NCI-H2171 (cell line): ENCODE data around the gene CCDC57.
A peak's percentile ranks its signal among the peaks of the same experiment; 100 is the strongest.

ENCODE experiments used
- DNase-seq: peaks from one replicate; lab custom pipeline; 2025; lab: John Stamatoyannopoulos, UW

CCDC57 gene

DNA sequence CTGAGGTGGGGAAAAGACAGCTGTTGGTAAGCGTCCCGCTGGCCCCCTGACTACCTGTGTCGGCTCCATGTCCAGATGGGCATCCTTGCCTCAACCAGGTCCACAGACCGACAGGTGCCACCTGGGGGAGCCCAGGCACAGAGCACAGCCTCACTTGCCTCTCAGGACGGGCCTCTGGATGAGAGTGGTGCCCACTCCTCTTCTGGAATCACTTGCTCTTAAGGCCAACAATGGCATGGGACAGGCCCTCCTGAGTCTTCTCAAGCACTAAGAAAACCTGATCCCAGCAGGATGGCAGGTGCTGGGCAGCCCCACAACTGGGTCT is 33.4 kb upstream of the CCDC57 start:
- no peak for DNase-seq

DNA sequence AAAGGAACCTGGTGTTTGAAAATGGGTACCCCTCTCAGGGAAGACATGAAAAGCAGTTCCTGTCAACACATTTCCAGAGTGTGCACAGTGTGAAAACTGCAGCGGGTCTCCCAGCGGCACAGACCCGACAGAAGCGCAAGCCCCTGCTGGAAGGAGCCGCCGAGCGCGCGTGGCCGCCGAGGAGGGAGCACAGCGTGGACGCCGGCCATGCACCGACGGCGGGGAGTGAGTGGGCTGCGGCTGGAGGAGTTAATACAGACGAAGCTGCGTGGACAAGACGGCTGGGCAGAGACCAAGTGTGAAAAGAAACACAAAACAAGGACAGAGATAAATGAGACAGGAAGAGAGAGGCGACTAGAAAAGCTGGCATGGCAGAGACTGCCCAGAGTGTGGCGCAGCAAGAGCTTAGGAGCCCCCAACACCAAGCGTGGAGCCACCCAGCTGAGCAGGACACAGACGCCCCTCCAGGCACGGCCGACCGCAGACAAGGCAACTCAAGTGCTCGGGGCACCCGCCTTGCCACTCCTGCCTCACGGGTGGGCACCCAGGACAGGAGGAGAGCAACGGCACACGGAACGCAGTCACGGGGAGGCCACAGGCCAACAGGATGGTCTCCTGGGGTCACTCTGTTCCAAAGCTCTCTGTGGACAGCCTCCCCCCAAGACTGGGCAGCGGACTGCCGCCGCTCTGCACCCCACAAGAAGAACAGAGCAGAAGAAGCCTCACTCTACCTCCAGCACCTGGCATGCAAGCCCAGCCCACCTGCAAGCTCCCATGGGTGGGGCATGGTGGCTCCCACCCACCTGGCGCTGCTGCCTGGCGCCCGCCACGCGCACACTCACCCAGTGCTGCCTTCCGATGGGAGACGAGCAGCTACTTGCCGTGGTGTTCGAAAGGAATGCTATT is 32.7 kb upstream of the CCDC57 start:
- DNase-seq: no peak

GRCh38 chr17:82244413-82245133 is 31.9 kb upstream of the CCDC57 start:
- DNase-seq: no peak

DNA sequence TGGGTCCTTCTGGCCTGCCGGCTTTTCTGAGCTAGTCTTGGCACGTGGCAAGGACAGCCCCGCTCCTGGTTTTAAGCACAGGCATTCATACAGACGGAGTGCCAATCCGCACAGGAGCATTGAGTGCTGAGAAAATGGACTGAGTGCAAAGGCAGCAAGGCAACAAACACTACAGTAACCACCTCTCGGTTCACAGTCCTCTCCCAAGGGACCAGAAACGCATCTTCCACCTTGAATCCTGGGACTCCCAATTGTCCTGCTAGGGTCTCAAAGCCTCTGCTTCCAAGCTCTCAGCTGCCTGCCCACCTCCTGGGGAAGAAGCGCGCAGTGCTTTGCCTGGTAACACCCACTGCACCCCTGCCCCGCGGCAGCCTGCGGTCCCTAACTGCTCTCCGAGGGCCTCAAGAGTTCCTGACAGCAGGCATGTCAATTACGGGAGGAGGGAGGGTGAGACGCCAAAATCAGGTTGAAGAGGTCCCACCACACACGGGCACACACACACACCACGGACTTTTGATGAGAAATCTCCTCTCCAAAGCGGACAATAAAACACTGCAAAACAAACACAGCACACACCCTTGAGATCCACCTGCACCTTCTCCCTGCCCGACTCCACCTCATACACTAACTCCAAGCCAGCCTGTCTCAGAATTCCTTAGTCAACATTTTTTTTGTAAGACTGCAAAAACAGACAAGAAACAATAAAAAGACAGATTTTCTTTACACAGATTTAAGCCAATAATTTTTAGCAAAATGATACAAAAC is 31.2 kb upstream of the CCDC57 start:
- no peak for DNase-seq

- peak; percentile 47 for DNase-seq
These were observed 30.5 kb upstream of the CCDC57 start for GRCh38 chr17:82242977-82243647.

GRCh38 chr17:82242698-82242976 is 30.0 kb upstream of the CCDC57 start:
- no peak for DNase-seq

- no peak for DNase-seq
These were observed 29.5 kb upstream of the CCDC57 start for GRCh38 chr17:82241926-82242697.

DNA sequence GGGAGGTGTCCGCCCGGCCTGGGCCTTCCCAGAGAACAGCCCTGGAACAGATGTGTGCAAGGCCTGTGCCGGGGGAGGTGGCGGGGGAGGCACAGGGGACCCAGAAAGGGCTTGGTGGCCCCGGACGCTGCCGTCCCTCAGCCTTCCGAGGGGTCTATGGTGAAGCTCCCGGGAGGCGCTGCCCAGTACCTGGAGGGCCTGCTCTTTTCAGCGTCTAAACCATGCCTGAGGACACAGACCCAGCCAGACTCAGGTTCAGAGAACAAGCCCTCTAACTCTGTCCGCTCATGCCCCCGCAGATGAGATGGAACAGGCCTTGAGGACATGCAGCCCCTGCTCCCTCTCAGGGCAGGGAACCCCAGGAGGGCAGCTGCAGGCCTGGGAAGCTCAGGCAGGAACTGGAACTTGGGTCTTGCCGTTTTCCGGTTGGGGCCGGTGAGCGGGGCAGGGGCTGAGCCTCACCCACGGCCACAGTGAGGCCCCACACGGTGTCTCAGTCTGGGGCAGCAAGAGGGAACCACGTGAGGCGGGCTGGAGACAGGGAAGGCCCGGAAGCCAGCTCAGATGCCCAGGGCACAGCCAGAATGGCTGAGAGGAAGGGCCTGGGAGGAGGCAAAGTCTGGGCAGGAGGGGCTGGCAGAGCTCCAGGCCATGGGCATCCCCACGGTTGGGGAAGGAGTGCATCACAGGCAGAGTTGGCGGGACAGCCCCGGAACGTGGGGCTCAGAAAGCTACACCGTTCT is 28.7 kb upstream of the CCDC57 start:
- no peak for DNase-seq

DNA sequence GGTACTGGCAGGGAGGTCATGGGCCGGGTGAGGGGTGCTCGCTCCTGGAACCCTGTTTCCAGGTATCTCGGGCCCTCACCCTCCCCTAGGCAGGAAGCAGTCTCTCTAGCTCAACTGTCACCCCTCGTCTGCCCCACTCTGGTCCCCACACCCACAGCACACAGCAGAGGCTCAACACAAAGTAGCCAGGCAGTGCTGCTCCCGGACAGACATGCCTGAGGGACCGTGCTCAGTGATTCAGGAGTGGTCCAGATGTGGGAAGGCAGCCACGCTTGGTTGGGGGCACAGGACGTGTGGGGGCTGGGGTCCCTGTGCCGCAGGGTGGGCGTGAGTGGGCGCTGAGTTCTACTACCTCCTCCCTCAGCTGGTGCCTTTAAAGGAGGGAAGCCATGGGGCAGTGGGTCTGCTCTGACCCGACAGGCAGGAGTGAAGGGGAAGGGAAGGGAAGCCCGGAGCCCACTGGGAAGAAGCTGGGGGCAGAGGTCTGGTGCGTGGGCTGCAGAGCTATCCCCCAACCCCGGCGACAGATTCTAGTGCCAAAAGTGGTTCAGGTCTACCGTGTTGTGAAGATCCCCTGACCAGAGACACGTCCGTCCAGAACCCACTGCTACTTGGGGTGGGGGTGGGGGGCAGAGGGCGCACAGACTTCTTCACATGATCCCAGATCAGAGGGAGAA is 28.0 kb upstream of the CCDC57 start:
- DNase-seq: no peak

DNA sequence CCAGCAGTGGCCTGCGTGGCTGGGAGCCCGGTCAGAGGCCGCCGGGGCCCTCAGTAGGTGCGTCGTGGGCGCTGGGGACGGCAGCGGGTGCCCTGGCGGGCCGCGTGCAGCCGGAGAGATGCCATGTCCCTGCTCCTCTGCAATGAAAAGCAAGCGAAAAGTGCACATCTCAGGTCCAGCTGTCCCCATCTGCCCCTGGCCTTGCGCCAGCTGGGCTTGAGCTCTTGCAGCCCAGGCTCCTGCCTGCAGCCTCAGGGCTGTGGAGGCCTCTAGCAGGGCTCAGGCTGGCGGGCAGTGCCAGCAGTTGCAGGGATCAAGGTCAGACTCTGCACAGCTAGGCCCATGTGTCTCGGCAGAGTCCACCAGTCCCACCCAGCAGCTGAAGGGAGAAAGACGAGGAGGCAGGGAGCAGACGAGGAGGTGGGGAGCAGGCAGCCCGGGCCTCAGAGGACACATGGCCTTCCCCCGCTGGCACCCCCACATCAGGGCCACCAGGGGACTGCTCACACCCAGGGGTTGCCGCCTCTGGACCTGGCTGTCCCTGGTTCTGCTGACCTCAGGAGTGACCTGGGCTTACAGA is 27.4 kb upstream of the CCDC57 start:
- no peak for DNase-seq

- DNase-seq: no peak
These were observed 26.8 kb upstream of the CCDC57 start for GRCh38 chr17:82239401-82239925.

GRCh38 chr17:82238472-82239201 is 26.0 kb upstream of the CCDC57 start:
- no peak for DNase-seq

DNA sequence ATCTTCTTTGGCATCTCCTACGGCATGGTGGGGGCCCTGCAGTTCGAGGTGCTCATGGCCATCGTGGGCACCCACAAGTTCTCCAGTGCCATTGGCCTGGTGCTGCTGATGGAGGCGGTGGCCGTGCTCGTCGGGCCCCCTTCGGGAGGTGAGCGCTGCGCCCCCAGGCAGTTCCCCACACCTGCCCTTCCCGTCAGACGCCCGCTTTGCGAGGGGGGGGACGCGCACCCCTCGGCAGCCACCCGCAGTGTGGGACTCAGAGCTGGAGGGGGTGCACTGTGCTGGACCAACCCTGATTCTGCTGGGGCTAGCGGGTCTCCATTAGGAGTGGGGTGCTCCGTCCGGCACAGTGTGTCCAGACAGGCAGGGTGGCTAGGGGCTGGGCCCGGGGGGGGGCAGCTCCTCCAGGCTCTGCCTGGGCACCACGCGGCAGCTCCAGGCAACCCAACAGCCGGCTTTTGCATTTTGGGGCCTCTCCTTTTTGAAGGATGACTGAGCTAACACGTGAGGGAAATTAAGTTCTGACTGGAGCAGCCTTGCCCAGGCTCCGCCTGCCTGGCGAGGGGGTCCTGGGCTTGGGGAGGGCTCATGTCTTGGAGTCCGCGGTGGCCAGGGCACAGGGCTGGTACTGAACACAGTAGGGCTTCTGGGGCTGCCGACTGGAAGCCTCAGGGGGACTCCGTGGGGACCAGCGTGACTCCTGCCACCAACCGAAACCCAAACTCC is 25.3 kb upstream of the CCDC57 start:
- no peak for DNase-seq

- no peak for DNase-seq
These were observed 24.6 kb upstream of the CCDC57 start for GRCh38 chr17:82237083-82237745.

GRCh38 chr17:82236142-82236971 is 23.7 kb upstream of the CCDC57 start:
- DNase-seq: peak; percentile 50

- DNase-seq: no peak
These were observed 23.1 kb upstream of the CCDC57 start for GRCh38 chr17:82235775-82236141.
